ENCODE measurements around the gene SLC35D2.

SLC35D2 gene

GRCh38 chr9:96299823-96300222, 83.7 kb downstream of the SLC35D2 start:
- H3K27ac ChIP-seq (ENCODE audit: low read length), result no peak overlapping the region
- no peak overlapping the region for H3K4me3 ChIP-seq (ENCODE audit: low read depth in 1 of 2, low read length in 2 of 2)
- H3K9me3 ChIP-seq (ENCODE audit: control insufficient read depth in 1 of 2, low read length in 2 of 2), result no peaks in the 10 kb centered on the region
- H3K27me3 ChIP-seq (ENCODE audit: low read depth, low read length), result no peaks in the 10 kb centered on the region
- H3K4me1 ChIP-seq (ENCODE audit: control insufficient read depth in 1 of 2, insufficient read depth in 2 of 2, low read length in 2 of 2), result no peaks in the 10 kb centered on the region
- H3K36me3 ChIP-seq (ENCODE audit: control insufficient read depth in 1 of 2, insufficient read depth in 2 of 2, low read length in 2 of 2), result no peaks in the 10 kb centered on the region

GRCh38 chr9:96294159-96294545, 89.4 kb downstream of the SLC35D2 start:
- Histone ChIP-seq H3K27ac (ENCODE audit: low read length) (no peak overlapping the region), H3K4me3 (ENCODE audit: low read depth in 1 of 2, low read length in 2 of 2) (no peak overlapping the region), H3K9me3 (ENCODE audit: control insufficient read depth in 1 of 2, low read length in 2 of 2) (no peaks in the 10 kb centered on the region), H3K36me3 (ENCODE audit: control insufficient read depth in 1 of 2, insufficient read depth in 2 of 2, low read length in 2 of 2) (no peaks in the 10 kb centered on the region), H3K4me1 (ENCODE audit: control insufficient read depth in 1 of 2, insufficient read depth in 2 of 2, low read length in 2 of 2) (no peaks in the 10 kb centered on the region), H3K27me3 (ENCODE audit: low read depth, low read length) (no peaks in the 10 kb centered on the region)

- H3K4me1 ChIP-seq (ENCODE audit: control insufficient read depth in 1 of 2, insufficient read depth in 2 of 2, low read length in 2 of 2), result no peaks in the 10 kb centered on the region
- no peak overlapping the region for H3K27ac ChIP-seq (ENCODE audit: low read length)
- H3K4me3 ChIP-seq (ENCODE audit: low read depth in 1 of 2, low read length in 2 of 2), result no peak overlapping the region
- H3K27me3 ChIP-seq (ENCODE audit: low read depth, low read length), result no peaks in the 10 kb centered on the region
- no peaks in the 10 kb centered on the region for H3K9me3 ChIP-seq (ENCODE audit: control insufficient read depth in 1 of 2, low read length in 2 of 2)
- H3K36me3 ChIP-seq (ENCODE audit: control insufficient read depth in 1 of 2, insufficient read depth in 2 of 2, low read length in 2 of 2), result no peaks in the 10 kb centered on the region
Measured at GRCh38 chr9:96293498-96294158, 89.9 kb downstream of the SLC35D2 start.

- no peaks in the 10 kb centered on the region for H3K27me3 ChIP-seq (ENCODE audit: low read depth, low read length)
- H3K27ac ChIP-seq (ENCODE audit: low read length), result no peak overlapping the region
- H3K4me3 ChIP-seq (ENCODE audit: low read depth in 1 of 2, low read length in 2 of 2), result no peak overlapping the region
- no peaks in the 10 kb centered on the region for H3K36me3 ChIP-seq (ENCODE audit: control insufficient read depth in 1 of 2, insufficient read depth in 2 of 2, low read length in 2 of 2)
- H3K9me3 ChIP-seq (ENCODE audit: control insufficient read depth in 1 of 2, low read length in 2 of 2), result no peaks in the 10 kb centered on the region
- no peaks in the 10 kb centered on the region for H3K4me1 ChIP-seq (ENCODE audit: control insufficient read depth in 1 of 2, insufficient read depth in 2 of 2, low read length in 2 of 2)
Measured at GRCh38 chr9:96289392-96289791, 94.1 kb downstream of the SLC35D2 start.

- Histone ChIP-seq H3K4me3 (ENCODE audit: low read depth in 1 of 2, low read length in 2 of 2) (no peak overlapping the region), H3K36me3 (ENCODE audit: control insufficient read depth in 1 of 2, insufficient read depth in 2 of 2, low read length in 2 of 2) (no peaks in the 10 kb centered on the region), H3K4me1 (ENCODE audit: control insufficient read depth in 1 of 2, insufficient read depth in 2 of 2, low read length in 2 of 2) (no peaks in the 10 kb centered on the region), H3K9me3 (ENCODE audit: control insufficient read depth in 1 of 2, low read length in 2 of 2) (no peaks in the 10 kb centered on the region), H3K27ac (ENCODE audit: low read length) (no peak overlapping the region), H3K27me3 (ENCODE audit: low read depth, low read length) (no peaks in the 10 kb centered on the region)
Measured at GRCh38 chr9:96281641-96282040, 101.9 kb downstream of the SLC35D2 start.

GRCh38 chr9:96279932-96280331, 103.6 kb downstream of the SLC35D2 start:
- Histone ChIP-seq H3K4me3 (ENCODE audit: low read depth in 1 of 2, low read length in 2 of 2) (no peak overlapping the region), H3K27ac (ENCODE audit: low read length) (no peak overlapping the region), H3K9me3 (ENCODE audit: control insufficient read depth in 1 of 2, low read length in 2 of 2) (peaks cover 1 to 2% of the 10 kb centered on the region in 2 donors), H3K36me3 (ENCODE audit: control insufficient read depth in 1 of 2, insufficient read depth in 2 of 2, low read length in 2 of 2) (no peaks in the 10 kb centered on the region), H3K27me3 (ENCODE audit: low read depth, low read length) (no peaks in the 10 kb centered on the region), H3K4me1 (ENCODE audit: control insufficient read depth in 1 of 2, insufficient read depth in 2 of 2, low read length in 2 of 2) (no peaks in the 10 kb centered on the region)

GRCh38 chr9:96274939-96275338, 108.6 kb downstream of the SLC35D2 start:
- peaks cover 7 to 18% of the 10 kb centered on the region in 2 donors for H3K9me3 ChIP-seq (ENCODE audit: control insufficient read depth in 1 of 2, low read length in 2 of 2)

More at GRCh38 chr9:96274939-96275338, 108.6 kb downstream of the SLC35D2 start:
- Histone ChIP-seq H3K4me1 (ENCODE audit: control insufficient read depth in 1 of 2, insufficient read depth in 2 of 2, low read length in 2 of 2) (no peaks in the 10 kb centered on the region), H3K4me3 (ENCODE audit: low read depth in 1 of 2, low read length in 2 of 2) (peak overlapping the region in 1 of 2 donors; percentile 8), H3K27me3 (ENCODE audit: low read depth, low read length) (no peaks in the 10 kb centered on the region), H3K36me3 (ENCODE audit: control insufficient read depth in 1 of 2, insufficient read depth in 2 of 2, low read length in 2 of 2) (no peaks in the 10 kb centered on the region), H3K27ac (ENCODE audit: low read length) (no peak overlapping the region)

All from muscle layer of duodenum (tissue), 2 donors.